Immature natural killer cell (primary cell): Measurements from ENCODE around the gene SLC7A7. TPM values are rescaled to one million over a fixed set of nuclear protein-coding genes. Genes with fewer than 3 reads are reported as not detected.
"Not testable (repeated sequence)": the region's sequence is repeated elsewhere in the genome, so short reads cannot be mapped to it uniquely, and the experiment has no call there.

Experiments
- DNase-seq, 3 donors: peaks; one replicate each; pipeline ENCODE4 v3.0.0; 2022; ENCODE audit warnings: mixed read lengths in 1 of 3
- H3K27ac Mint-ChIP-seq, 6 donors: one replicate each; pipeline ENCODE4 v1.8.0; 2020; ENCODE audit warnings: mixed read lengths in 6 of 6, mild to moderate bottlenecking in 5 of 6, inconsistent platforms in 4 of 6, moderate library complexity in 3 of 6
- H3K27me3 Mint-ChIP-seq, 3 donors: one replicate each; pipeline ENCODE4 v1.8.0; 2020 to 2021; ENCODE audit warnings: low read depth in 3 of 3, mild to moderate bottlenecking in 3 of 3, mixed read lengths in 3 of 3, moderate library complexity in 3 of 3, inconsistent platforms in 1 of 3
- H3K36me3 Mint-ChIP-seq, 3 donors: one replicate each; pipeline ENCODE4 v1.8.0; 2020; ENCODE audit warnings: mixed read lengths in 3 of 3, inconsistent platforms in 2 of 3, mild to moderate bottlenecking in 2 of 3
- H3K4me1 Mint-ChIP-seq, 2 donors: one replicate each; pipeline ENCODE4 v1.8.0; 2020; ENCODE audit warnings: inconsistent platforms in 2 of 2, mild to moderate bottlenecking in 2 of 2, mixed read lengths in 2 of 2, moderate library complexity in 1 of 2
- H3K4me3 Mint-ChIP-seq, 5 donors: one replicate each; pipeline ENCODE4 v1.8.0; 2020; ENCODE audit warnings: mild to moderate bottlenecking in 5 of 5, mixed read lengths in 5 of 5, inconsistent platforms in 3 of 5, moderate library complexity in 3 of 5
- H3K9me3 Mint-ChIP-seq, 6 donors: one replicate each; pipeline ENCODE4 v1.8.0; 2020; ENCODE audit warnings: mild to moderate bottlenecking in 6 of 6, mixed read lengths in 6 of 6, inconsistent platforms in 4 of 6, moderate library complexity in 3 of 6
- polyA plus RNA-seq, 3 donors: library from polyadenylated mRNA; unstranded; fragments of 300-500 nt; fragmentation: Illumina TruSeq; gene quantifications; one replicate each; pipeline ENCODE4 v1.2.3, GENCODE V29; 2021

Gene SLC7A7
- polyA plus RNA-seq, 3 donors from 2014 or later, result 0.67 to 5.8 (median 1.1) TPM

DNA sequence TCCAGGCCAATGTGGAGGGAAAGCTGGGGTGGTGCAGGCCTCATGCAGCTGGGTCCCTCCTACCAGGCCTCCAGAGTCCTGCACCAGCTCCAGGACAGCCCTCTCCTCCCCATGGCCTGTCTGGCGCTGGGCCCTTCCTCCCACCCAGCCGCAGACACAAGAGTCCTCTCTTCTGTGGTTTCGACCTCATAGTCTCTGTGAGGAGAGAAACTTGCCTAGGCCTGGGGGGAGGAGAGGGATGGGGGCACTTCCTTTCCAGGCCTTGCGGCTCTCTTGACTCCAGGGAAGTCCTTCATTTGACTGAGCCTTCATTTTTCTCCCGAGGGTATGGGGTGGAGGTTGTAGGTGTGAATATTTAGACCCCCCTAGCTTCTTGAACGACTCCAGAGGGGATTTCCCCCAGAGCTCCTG is 23.4 kb upstream of the SLC7A7 start:
- no peak for DNase-seq
- Mint-ChIP-seq H3K9me3 (peaks cover 0 to 3% (median 0%) of the 10 kb centered on the region in 6 donors), H3K36me3 (peaks cover 5 to 18% (median 15%) of the 10 kb centered on the region in 3 donors), H3K4me1 (peaks cover 5 to 7% of the 10 kb centered on the region in 2 donors), H3K27me3 (peaks cover 13 to 30% (median 17%) of the 10 kb centered on the region in 3 donors), H3K27ac (no peak overlapping the region), H3K4me3 (peak overlapping the region in 1 of 5 donors; percentile 37)

DNA sequence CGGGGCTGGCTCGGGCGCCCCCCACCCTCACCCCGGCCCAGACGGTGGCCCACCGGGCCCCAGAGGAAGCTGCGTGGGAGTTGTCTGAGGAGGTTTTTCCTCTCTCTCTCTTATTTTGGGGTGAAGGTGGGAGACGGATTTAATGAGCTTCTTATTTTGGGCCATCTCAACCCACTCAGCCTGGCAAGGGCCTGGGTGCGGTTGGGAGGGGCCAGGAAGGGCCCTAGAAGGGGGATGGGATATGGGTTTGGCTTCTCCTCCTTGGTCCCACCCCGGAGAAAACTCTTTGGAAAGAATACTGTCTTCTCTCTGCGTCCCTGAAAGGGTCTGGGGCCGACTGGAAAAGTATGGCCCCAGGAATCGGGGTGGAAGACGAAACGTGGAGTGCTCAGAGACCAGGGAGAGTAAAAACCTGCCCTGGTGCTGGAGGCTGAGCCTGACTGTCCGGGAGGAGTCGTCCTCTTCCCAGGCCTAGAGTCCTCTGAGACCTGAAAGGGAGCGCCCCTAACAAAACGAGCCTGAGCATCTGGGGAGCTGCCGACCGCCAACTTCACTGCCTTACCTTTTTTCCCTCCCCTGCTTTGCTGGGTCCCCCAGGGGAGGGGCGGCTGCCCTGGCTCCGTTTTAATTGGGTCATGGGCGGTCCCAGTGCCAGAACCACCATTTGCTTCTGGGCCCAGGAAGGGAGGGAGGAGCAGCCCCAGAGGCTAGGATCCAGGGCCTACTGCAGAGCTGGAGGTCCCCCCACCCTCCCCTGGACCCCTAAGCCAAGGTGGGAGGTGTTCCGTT is 22.7 kb upstream of the SLC7A7 start:
- H3K27ac Mint-ChIP-seq, result no peak overlapping the region
- H3K4me3 Mint-ChIP-seq, result peak overlapping the region in 1 of 5 donors; percentile 13
- peaks cover 5 to 7% of the 10 kb centered on the region in 2 donors for H3K4me1 Mint-ChIP-seq
- DNase-seq, result no peak
- H3K36me3 Mint-ChIP-seq, result peaks cover 5 to 21% (median 19%) of the 10 kb centered on the region in 3 donors
- peaks cover 0 to 3% (median 0%) of the 10 kb centered on the region in 6 donors for H3K9me3 Mint-ChIP-seq
- H3K27me3 Mint-ChIP-seq, result peaks cover 13 to 30% (median 17%) of the 10 kb centered on the region in 3 donors

DNA sequence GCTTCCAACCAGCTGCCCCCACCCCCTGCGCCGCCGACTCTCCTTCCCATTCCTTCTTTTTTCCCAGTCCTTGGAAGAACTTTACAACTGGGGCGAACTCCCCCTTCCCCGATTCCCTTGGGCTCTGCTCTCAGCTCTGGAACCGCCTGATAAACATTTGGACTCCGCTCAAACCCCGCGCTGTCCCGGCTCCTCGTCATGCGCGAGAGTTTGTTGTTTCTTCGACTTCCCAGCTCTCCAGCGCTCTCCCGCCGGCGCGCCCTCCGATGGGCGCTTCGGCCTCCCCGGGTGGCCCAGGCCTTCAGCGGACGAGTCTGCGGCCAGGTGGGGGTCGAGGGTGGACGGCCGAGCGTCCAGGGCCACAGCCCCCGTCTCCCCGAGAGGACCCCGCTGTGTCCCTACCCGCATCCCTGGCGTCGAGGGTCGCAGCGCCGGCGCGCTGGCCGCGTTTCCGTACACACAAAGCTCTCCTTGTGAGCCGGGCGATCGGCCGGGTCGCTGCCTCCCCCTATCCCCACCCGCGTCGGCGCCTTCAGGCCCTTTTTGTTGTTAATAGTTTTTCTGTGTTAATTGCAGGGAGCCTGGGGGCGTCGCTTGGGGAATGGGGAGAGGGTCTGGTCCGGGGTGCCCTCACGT is 22.0 kb upstream of the SLC7A7 start:
- H3K9me3 Mint-ChIP-seq, result peaks cover 0 to 3% (median 0%) of the 10 kb centered on the region in 6 donors
- DNase-seq, result no peak
- peak overlapping the region in 1 of 6 donors; percentile 48 for H3K27ac Mint-ChIP-seq
- peaks cover 13 to 30% (median 18%) of the 10 kb centered on the region in 3 donors for H3K27me3 Mint-ChIP-seq
- H3K36me3 Mint-ChIP-seq, result peaks cover 5 to 21% (median 19%) of the 10 kb centered on the region in 3 donors
- H3K4me3 Mint-ChIP-seq, result peak overlapping the region; percentile 55 to 77 (median 68)
- peaks cover 5 to 7% of the 10 kb centered on the region in 2 donors for H3K4me1 Mint-ChIP-seq

DNA sequence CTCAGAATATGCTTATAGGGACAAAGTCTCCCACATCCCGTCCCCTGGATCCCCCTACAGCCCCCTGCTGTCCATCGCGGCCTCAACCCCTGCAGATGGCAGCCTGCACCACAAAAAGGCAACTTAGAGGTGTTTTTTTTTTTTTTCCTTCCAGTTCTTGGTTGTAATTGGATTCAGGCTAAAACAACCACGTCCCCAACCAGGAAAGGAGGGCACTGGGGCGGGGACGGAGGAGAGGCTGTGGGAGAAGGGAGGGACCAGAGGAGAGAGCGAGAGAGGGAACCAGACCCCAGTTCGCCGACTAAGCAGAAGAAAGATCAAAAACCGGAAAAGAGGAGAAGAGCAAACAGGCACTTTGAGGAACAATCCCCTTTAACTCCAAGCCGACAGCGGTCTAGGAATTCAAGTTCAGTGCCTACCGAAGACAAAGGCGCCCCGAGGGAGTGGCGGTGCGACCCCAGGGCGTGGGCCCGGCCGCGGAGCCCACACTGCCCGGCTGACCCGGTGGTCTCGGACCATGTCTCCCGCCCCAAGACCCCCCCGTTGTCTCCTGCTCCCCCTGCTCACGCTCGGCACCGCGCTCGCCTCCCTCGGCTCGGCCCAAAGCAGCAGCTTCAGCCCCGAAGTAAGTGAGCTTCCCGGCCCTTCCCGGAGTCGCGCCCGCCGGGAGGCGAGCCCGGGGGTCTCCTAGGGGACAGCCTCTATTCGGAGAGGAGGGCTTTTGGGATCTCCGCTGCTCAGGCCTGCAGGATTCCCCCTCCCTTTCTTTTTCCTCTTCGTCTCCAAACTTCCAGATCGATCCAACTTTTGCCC is 21.3 kb upstream of the SLC7A7 start, which contains the start of gene MMP14:
MMP14 (plus strand) TSS at position 285 of the 813 bp plus-strand sequence; CDS start at position 518, 233 bp downstream.
- Mint-ChIP-seq H3K9me3 (peaks cover 0 to 2% (median 0%) of the 10 kb centered on the region in 6 donors), H3K4me1 (peaks cover 6 to 7% of the 10 kb centered on the region in 2 donors), H3K27ac (peak within 1 kb of the TSS in 2 of 6 donors; percentile 48 to 61), H3K4me3 (peak within 1 kb of the TSS; percentile 55 to 77 (median 68)), H3K36me3 (peaks cover 9 to 26% (median 23%) of the 10 kb centered on the region in 3 donors), H3K27me3 (peaks cover 13 to 27% (median 16%) of the 10 kb centered on the region in 3 donors)
- DNase-seq, result no peak

DNA sequence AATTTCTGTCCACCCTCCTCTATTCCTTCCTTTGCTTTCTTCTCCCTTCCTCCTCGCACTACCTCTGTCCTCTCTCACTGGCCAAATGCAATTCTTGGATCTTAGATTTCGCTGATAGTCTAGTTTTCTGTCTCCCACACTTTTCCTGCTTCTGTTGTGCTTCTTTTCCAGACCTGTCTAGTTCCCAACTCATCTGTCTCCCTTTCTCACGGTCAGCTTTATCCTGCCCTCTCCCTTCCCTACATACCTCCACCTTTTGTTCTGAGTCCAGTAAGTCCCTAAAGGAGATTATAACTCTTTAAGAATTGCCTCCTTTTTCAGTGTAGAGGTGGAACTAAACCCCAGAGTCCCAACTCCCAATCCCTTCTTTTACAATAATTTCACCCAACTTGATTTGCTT is 20.3 kb upstream of the SLC7A7 start:
- no peak for DNase-seq
- peaks cover 12 to 13% of the 10 kb centered on the region in 2 donors for H3K4me1 Mint-ChIP-seq
- peaks cover 0 to 1% (median 0%) of the 10 kb centered on the region in 6 donors for H3K9me3 Mint-ChIP-seq
- H3K27ac Mint-ChIP-seq, result peak overlapping the region in 1 of 6 donors; percentile 61
- H3K27me3 Mint-ChIP-seq, result peaks cover 13 to 23% (median 16%) of the 10 kb centered on the region in 3 donors
- H3K4me3 Mint-ChIP-seq, result no peak overlapping the region
- H3K36me3 Mint-ChIP-seq, result peaks cover 13 to 32% (median 26%) of the 10 kb centered on the region in 3 donors

DNA sequence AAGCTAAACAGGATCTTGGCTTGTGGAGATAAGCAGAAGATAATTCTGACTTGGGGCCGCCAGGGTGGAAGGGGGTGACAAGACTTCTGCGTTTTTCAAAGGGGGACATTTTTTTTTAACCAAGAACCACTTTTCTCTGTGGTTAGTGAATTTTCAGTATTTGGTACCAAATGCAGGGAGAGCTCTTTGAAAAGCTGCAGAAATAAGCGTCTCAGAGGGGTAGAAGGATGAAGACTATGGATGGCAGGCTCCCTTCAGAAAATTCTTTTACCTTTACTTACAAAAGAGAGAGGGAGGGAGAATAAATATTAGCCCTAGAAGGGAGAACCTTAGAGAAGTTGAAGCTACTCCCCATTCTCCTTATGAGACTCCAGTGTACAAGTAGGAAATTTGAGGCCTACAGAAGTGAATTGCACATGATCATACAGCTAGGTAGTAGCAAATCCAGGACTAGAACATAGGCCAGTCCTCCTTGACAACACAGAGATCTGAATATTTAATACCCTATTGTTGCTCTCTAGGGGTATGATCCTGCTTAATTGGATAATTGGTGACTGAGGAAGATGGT is 15.3 kb upstream of the SLC7A7 start:
- Mint-ChIP-seq H3K4me3 (peak overlapping the region; percentile 82 to 93 (median 90)), H3K9me3 (no peaks in the 10 kb centered on the region), H3K27ac (peak overlapping the region; percentile 88 to 93 (median 91)), H3K36me3 (peaks cover 11 to 30% (median 22%) of the 10 kb centered on the region in 3 donors), H3K4me1 (peaks cover 19 to 20% of the 10 kb centered on the region in 2 donors), H3K27me3 (peaks cover 3 to 10% (median 5%) of the 10 kb centered on the region in 3 donors)
- DNase-seq, result no peak

DNA sequence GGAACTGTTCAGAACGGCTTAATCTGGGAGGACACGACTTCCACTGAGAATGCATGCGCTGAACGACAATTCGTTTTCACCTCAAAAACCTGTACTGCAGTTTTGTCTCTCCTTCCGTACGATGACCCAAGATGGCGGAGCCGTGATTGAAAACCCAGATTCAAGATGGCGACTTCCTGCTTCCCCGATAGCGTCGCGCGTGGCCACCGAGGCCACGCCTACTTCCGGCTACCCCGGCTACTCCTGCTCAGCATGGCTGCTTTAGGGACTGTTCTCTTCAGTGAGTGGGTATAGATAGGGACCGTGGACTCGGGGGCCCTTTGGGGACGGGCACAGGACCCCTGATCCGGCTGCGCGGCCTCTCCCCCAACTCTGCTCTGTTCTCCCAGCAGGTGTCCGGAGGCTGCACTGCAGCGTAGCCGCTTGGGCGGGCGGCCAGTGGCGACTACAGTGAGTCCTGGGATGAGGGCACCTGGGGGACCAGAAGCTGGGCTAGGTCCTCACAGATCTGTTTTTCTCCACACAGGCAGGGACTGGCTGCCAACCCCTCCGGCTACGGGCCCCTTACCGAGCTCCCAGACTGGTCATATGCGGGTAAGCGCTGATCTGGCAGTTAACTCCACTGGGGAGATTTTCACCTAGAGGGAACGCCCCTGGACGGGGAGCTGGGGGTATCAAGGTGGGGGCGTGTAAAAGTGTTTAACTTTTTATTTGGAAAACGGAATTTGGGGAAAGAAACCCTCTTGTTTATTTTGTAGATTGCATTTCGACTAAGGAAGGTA is 14.6 kb upstream of the SLC7A7 start, which contains the start of gene MRPL52:
MRPL52 (plus strand) TSS at position 227 of the 782 bp plus-strand sequence; CDS start at position 253, 26 bp downstream.
- peak within 1 kb of the TSS; percentile 88 to 93 (median 91) for H3K27ac Mint-ChIP-seq
- H3K36me3 Mint-ChIP-seq, result peaks cover 9 to 23% (median 15%) of the 10 kb centered on the region in 3 donors
- no peaks in the 10 kb centered on the region for H3K9me3 Mint-ChIP-seq
- H3K27me3 Mint-ChIP-seq, result peaks cover 5 to 13% (median 7%) of the 10 kb centered on the region in 3 donors
- H3K4me1 Mint-ChIP-seq, result peaks cover 19 to 20% of the 10 kb centered on the region in 2 donors
- peak; percentile 82 to 85 (median 85) for DNase-seq
- peak within 1 kb of the TSS; percentile 82 to 93 (median 90) for H3K4me3 Mint-ChIP-seq

DNA sequence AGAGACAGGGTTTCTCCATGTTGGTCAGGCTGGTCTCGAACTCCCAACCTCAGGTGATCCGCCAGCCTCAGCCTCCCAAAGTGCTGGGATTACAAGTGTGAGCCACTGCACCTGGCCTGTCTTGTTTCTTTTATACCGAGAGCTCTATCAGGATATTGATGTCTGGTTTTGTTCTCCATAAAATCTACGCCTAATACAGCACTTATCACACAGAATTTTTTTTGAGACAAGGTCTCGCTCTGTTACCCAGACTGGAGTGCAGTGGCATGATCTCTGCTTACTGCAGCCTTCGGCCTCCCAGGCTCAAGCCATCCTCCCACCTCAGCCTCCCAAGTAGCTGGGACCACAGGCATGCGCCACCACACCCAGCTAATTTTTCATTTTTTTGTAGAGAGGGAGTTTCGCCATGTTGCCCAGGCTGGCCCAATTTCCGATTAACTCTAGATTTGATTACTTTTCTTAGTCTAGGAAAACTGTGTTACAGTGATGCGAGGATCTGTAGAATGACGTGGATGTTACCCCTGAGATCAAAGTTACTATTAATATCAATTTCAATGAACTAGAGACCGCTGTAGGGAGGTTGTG is 13.9 kb upstream of the SLC7A7 start:
- Mint-ChIP-seq H3K27me3 (peaks cover 8 to 17% (median 10%) of the 10 kb centered on the region in 3 donors), H3K4me1 (peaks cover 19 to 20% of the 10 kb centered on the region in 2 donors), H3K27ac (peak overlapping the region; percentile 88 to 93 (median 91)), H3K4me3 (peak overlapping the region; percentile 82 to 93 (median 90)), H3K36me3 (peaks cover 9 to 19% (median 11%) of the 10 kb centered on the region in 3 donors)
- not testable (repeated sequence) for DNase-seq, H3K9me3 Mint-ChIP-seq

DNA sequence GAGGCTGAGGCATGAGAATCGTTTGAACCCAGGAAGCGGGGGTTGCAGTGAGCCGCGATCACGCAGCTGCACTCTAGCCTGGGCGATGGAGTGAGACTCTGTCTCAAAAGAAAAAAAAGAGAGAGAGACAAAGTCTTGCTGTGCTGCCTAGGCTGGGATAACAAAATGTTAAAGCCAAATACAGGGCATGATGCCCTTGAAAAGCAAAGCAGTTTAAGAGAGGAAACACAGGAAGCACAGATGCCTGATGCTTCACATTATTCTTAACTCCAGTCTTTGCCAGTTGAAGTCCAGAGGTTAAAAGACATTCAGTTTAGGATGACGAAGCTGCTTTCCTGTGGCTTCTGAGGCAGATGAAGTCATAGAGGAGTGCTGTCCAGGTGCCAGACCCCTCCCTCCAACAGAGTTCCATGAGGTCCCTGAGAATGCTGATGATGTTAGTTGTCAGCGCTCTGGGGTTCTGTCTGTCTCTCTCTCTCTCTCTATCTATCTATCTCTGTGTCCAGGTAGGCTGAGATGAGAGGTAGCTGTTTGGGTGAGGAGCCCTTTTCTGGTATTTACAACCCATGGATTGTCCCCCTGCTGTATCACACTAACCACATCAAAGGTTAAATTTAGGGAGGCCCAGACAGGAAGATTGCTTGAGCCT is 9.6 kb upstream of the SLC7A7 start:
- H3K9me3 Mint-ChIP-seq, result no peaks in the 10 kb centered on the region
- H3K36me3 Mint-ChIP-seq, result no peaks in the 10 kb centered on the region
- peaks cover 12 to 25% (median 15%) of the 10 kb centered on the region in 3 donors for H3K27me3 Mint-ChIP-seq
- no peak for DNase-seq
- no peak overlapping the region for H3K27ac Mint-ChIP-seq
- H3K4me1 Mint-ChIP-seq, result peaks cover 16 to 17% of the 10 kb centered on the region in 2 donors
- no peak overlapping the region for H3K4me3 Mint-ChIP-seq

DNA sequence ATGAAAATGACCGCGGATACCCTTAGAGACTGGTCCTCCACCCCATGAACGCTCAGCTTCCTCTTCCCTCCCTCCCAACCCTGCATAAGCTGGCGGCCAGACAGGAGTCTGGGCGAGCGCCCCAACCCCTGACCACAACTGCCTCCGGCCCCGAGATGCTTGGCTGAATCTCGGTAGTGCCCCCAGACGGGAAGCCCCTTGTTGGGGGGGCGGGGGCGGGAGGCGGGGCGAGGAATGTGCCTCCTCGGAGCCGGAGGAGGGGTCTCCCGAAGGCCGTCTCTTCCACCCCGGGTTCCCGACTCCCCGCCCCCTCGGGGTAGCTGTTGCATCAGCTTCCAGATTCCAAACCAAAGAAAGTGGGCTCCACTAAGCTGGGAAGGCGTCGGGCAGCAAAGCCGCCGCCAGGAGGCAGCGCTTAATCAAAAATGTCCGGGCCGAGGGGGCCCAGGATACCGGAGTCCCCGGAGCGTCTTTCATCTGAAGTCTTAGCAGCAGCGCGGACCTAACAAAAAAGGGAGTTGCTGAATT is 7.4 kb upstream of the SLC7A7 start:
- H3K27ac Mint-ChIP-seq, result no peak overlapping the region
- DNase-seq, result peak; percentile 57 to 62 (median 59)
- no peaks in the 10 kb centered on the region for H3K9me3 Mint-ChIP-seq
- peaks cover 9% of the 10 kb centered on the region in 2 donors for H3K4me1 Mint-ChIP-seq
- peak overlapping the region; percentile 24 to 75 (median 54) for H3K4me3 Mint-ChIP-seq
- peaks cover 9 to 27% (median 16%) of the 10 kb centered on the region in 3 donors for H3K27me3 Mint-ChIP-seq
- no peaks in the 10 kb centered on the region for H3K36me3 Mint-ChIP-seq

DNA sequence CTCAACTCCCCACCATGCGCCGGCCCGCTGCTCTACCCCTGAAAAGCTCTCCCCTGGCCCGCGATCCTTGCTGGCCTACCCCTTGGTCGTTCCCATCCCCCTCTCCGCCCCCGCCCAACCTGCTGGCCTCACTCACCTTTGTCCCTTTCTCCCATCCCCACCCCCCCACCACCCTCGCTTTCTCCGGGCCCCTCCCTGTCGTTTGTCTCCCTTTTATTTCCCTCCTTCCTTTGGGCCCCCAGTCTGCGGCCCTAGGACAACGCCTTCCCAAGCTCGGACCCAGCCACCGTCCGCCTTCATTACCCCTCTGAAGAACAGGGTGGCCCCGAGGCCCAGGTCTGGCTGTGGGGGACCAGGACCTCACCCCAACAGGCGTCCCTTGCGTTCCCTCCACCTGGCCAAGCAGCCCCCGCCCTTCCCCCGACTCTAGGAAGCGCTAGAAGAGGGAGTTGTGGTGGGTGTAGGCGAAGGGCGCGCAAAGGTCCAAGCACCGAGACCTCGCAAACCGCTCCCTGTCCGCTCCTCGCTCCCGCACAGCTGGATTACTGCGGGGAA is 6.9 kb upstream of the SLC7A7 start:
- no peaks in the 10 kb centered on the region for H3K36me3 Mint-ChIP-seq
- H3K4me1 Mint-ChIP-seq, result peaks cover 9% of the 10 kb centered on the region in 2 donors
- no peak for DNase-seq
- peak overlapping the region in 2 of 5 donors; percentile 21 to 33 for H3K4me3 Mint-ChIP-seq
- H3K27ac Mint-ChIP-seq, result no peak overlapping the region
- peaks cover 9 to 27% (median 16%) of the 10 kb centered on the region in 3 donors for H3K27me3 Mint-ChIP-seq
- no peaks in the 10 kb centered on the region for H3K9me3 Mint-ChIP-seq
